Neuron (in vitro differentiated cells): ENCODE results near the gene ITGA6.
A peak's percentile ranks its signal among the peaks of the same experiment; 100 is the strongest.

Experiments
- H2AFZ ChIP-seq: one replicate; pipeline ENCODE4 v1.6.1; 2013; ENCODE audit warnings: low read depth, mild to moderate bottlenecking, inconsistent platforms, low read length, moderate library complexity
- H3K27me3 ChIP-seq: one replicate; pipeline ENCODE4 v1.6.1; 2013; ENCODE audit warnings: low read length; ENCODE audit not compliant: insufficient read depth
- H3K36me3 ChIP-seq: one replicate; pipeline ENCODE4 v1.6.1; 2013; ENCODE audit warnings: low read length; ENCODE audit not compliant: insufficient read depth
- H3K4me1 ChIP-seq: one replicate; pipeline ENCODE4 v1.6.1; 2013; ENCODE audit warnings: low read length; ENCODE audit not compliant: insufficient read depth
- H3K4me3 ChIP-seq: 2 replicates; pipeline ENCODE4 v1.5.1; 2013; ENCODE audit warnings: mild to moderate bottlenecking, low read length, moderate library complexity
- H3K9me3 ChIP-seq: one replicate; pipeline ENCODE4 v1.6.1; 2013; ENCODE audit warnings: low read length

The ITGA6 gene

DNA sequence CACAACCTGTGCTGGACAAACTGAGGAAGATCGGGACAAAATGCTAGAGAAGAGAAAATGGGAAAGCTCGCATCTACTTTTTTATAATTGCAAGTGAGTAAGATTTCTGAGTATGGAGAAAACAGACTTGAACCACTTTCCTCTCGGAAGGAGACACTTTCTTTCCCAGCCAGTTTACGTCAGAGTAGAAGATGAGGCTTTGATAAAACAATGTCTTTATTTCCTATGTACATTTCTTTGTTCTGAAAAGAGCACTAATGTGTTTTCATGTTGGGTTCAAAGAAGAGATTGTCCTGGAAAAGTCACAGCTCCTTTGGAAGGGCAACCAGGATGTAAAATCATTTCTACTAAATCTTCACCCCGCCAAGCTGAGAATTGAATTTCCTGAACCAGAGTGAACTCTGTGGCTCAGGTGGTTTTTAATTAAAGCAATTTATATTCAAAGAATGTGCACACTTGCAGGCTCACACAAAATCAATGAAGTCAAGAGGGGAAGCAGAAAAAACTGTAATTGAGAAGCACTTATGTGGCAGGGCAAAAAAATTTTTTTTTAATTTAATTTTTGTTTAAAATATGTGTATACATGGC is 23.4 kb upstream of the ITGA6 start:
- Histone ChIP-seq H3K9me3 (no peaks in the 10 kb centered on the region), H3K4me1 (peaks cover 13% of the 10 kb centered on the region), H2AFZ (no peak overlapping the region), H3K4me3 (no peak overlapping the region), H3K27me3 (no peaks in the 10 kb centered on the region), H3K36me3 (no peaks in the 10 kb centered on the region)

DNA sequence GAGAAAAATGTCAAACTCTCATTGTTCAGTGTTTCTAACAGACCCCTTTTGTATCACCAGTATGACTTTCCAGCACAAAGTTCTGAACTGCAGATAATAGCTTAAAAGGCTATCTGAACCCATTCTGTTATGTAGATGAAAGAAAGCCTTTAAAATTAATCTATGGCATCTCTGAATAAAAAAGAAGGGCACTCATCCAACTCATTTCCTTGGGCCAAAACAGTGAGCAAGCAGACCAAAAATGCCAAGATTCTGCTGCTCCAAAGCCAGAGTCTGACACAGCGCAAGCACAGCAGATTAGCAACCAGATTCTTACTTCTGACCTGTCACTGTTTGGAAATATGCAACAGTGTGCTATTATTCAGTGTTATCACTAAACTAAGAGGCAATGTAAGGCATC is 22.6 kb upstream of the ITGA6 start:
- Histone ChIP-seq H3K4me3 (no peak overlapping the region), H3K9me3 (no peaks in the 10 kb centered on the region), H2AFZ (no peak overlapping the region), H3K4me1 (peaks cover 13% of the 10 kb centered on the region), H3K36me3 (no peaks in the 10 kb centered on the region), H3K27me3 (no peaks in the 10 kb centered on the region)

- Histone ChIP-seq H3K4me3 (no peak overlapping the region), H3K36me3 (no peaks in the 10 kb centered on the region), H3K27me3 (no peaks in the 10 kb centered on the region), H3K9me3 (no peaks in the 10 kb centered on the region), H2AFZ (no peak overlapping the region), H3K4me1 (peaks cover 13% of the 10 kb centered on the region)
Observed at GRCh38 chr2:172405673-172406072, 21.7 kb upstream of the ITGA6 start.

DNA sequence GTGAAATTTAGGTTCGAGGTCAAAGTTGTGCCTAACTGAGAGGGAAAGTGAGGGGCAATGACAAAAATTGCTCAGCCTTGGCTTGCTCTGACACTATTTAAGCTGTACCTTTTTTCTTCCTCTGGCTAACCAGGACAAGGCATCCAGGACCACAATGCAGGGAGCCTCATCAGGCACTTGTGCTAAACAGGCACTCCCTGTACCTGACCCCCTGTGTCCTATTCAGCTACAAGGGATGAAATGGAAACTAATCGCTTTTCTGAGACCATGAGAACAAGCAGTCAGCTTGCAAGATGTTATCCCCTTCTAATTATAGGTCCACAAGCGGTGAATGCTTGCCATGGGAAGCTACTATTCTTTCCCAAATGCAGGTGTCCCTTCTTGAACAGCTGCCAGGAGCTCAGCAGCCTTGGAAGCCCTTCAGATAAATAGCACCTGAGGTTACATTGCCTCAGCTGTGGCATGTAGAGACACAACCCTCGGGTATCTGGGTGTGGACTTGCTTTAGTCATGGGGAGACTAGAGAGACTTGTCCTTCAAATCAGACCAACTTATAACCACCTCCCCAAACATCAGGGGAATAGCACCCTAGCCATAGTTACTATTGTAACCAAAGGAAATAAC is 19.1 kb upstream of the ITGA6 start:
- Histone ChIP-seq H2AFZ (no peak overlapping the region), H3K4me3 (no peak overlapping the region), H3K36me3 (no peaks in the 10 kb centered on the region), H3K27me3 (no peaks in the 10 kb centered on the region), H3K9me3 (no peaks in the 10 kb centered on the region), H3K4me1 (peaks cover 13% of the 10 kb centered on the region)

DNA sequence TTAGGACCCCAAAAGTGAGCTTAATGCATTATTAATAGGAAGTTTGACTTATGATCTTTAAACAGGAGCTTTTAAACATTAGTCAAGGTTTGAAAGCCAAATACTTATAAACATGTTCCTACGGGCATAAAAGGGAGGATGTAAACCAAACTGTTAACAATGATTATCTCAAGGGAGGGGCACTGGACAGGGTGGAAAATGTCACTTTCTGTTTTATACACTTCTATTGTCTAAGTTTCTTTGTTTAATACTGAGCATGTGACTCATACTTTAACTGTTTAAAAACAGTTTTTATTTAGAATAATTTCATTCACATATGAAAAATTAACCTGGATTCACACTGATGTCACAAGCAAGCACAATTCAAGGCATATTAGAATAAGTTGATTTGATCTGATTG is 18.3 kb upstream of the ITGA6 start:
- Histone ChIP-seq H3K36me3 (no peaks in the 10 kb centered on the region), H3K4me3 (no peak overlapping the region), H3K27me3 (no peaks in the 10 kb centered on the region), H3K4me1 (peaks cover 10% of the 10 kb centered on the region), H2AFZ (no peak overlapping the region), H3K9me3 (no peaks in the 10 kb centered on the region)

GRCh38 chr2:172412984-172413492 is 14.3 kb upstream of the ITGA6 start:
- H3K27me3 ChIP-seq, result no peaks in the 10 kb centered on the region
- no peak overlapping the region for H3K4me3 ChIP-seq
- H3K4me1 ChIP-seq, result peaks cover 3% of the 10 kb centered on the region
- H3K36me3 ChIP-seq, result no peaks in the 10 kb centered on the region
- H3K9me3 ChIP-seq, result no peaks in the 10 kb centered on the region
- no peak overlapping the region for H2AFZ ChIP-seq

DNA sequence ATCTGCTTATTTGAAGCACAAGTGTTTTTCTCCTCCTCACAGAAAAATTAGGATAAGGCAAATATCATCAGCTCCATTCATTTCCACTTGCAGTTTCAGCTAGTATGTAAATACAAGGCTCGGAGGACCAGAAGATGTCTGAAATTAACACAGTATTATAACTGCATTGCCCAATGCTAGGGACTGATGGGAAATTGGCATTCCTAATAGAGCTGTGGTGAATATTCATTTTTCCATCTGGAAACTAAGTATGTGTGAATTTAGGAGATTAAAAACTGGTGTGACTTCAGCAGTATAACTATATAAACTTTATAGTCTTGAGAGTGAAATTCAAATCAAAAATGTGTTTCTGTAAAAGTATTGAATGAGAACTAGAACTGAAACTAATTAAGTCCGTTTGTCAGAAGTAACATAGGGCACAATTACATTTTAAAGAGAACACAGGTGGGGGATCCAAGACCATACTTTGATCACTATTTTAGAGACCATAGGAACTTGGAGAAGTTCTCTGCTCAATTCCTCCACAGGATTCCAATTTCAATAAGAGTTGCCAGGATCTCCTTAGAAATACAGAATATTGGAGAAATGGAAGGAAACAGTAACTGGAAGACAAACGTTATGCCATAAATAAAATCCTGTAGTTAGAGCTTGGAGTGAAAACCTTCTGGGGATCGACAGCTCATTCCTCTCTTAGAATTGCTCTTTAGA is 12.1 kb upstream of the ITGA6 start:
- H3K4me1 ChIP-seq, result peaks cover 3% of the 10 kb centered on the region

DNA sequence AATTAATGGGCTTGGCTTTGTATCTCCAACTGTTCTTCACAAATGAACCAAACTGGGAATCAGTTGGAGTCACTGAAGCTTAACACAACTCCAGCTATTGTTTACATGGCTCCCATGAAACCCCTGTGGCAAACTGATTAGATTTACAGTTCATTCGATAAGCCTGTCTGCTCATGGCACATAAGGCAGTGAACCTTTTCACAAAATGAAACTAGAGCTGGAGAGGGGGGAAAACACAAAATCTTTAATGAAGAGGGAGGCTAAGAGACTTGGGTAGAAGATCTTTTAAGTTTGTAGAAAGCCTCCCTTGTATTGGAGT is 11.6 kb upstream of the ITGA6 start:
- Histone ChIP-seq H3K4me1 (peaks cover 3% of the 10 kb centered on the region), H3K9me3 (no peaks in the 10 kb centered on the region), H2AFZ (no peak overlapping the region), H3K36me3 (no peaks in the 10 kb centered on the region), H3K27me3 (no peaks in the 10 kb centered on the region), H3K4me3 (no peak overlapping the region)

More for the DNA sequence above, 12.1 kb upstream of the ITGA6 start:
- H3K4me3 ChIP-seq, result no peak overlapping the region
- H2AFZ ChIP-seq, result no peak overlapping the region
- H3K9me3 ChIP-seq, result no peaks in the 10 kb centered on the region
- H3K36me3 ChIP-seq, result no peaks in the 10 kb centered on the region
- no peaks in the 10 kb centered on the region for H3K27me3 ChIP-seq

- no peaks in the 10 kb centered on the region for H3K36me3 ChIP-seq
- H3K4me1 ChIP-seq, result peaks cover 3% of the 10 kb centered on the region
- no peak overlapping the region for H2AFZ ChIP-seq
- no peaks in the 10 kb centered on the region for H3K9me3 ChIP-seq
- H3K27me3 ChIP-seq, result no peaks in the 10 kb centered on the region
- H3K4me3 ChIP-seq, result no peak overlapping the region
Observed at GRCh38 chr2:172416447-172417058, 10.8 kb upstream of the ITGA6 start.

DNA sequence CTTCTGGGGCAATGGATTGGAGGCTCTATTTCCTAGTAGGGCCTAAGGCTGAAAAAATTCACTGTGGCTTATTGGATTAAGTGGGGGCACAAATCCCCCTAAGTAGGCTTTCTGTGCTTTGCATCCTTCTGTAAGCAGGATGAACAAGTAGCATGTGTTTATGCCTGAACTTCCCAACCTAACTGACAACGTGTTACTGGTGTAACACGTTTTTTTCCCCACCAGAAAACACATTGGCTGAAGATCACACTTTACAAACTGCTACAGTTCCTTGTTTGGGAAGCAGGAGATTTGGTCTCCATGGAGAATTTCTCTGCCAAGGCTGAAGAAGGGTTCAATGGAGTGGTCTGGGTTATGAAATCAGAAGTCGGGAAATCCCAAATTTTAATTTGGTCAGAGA is 7.2 kb upstream of the ITGA6 start:
- H3K36me3 ChIP-seq, result no peaks in the 10 kb centered on the region
- peaks cover under 1% of the 10 kb centered on the region for H3K27me3 ChIP-seq
- H2AFZ ChIP-seq, result no peak overlapping the region
- H3K9me3 ChIP-seq, result no peaks in the 10 kb centered on the region
- peaks cover 3% of the 10 kb centered on the region for H3K4me1 ChIP-seq
- no peak overlapping the region for H3K4me3 ChIP-seq

GRCh38 chr2:172423160-172423559 is 4.2 kb upstream of the ITGA6 start:
- H3K9me3 ChIP-seq, result no peaks in the 10 kb centered on the region
- H3K4me1 ChIP-seq, result peaks cover 4% of the 10 kb centered on the region
- H3K36me3 ChIP-seq, result no peaks in the 10 kb centered on the region
- H3K27me3 ChIP-seq, result peaks cover 11% of the 10 kb centered on the region
- no peak overlapping the region for H2AFZ ChIP-seq
- no peak overlapping the region for H3K4me3 ChIP-seq

GRCh38 chr2:172425336-172425735 is 2.0 kb upstream of the ITGA6 start:
- Histone ChIP-seq H3K4me3 (no peak overlapping the region), H3K4me1 (peaks cover 16% of the 10 kb centered on the region), H3K27me3 (peaks cover 11% of the 10 kb centered on the region), H3K9me3 (no peaks in the 10 kb centered on the region), H2AFZ (no peak overlapping the region), H3K36me3 (no peaks in the 10 kb centered on the region)

GRCh38 chr2:172426635-172427255 is 641 bp upstream of the ITGA6 start:
- peaks cover 11% of the 10 kb centered on the region for H3K27me3 ChIP-seq
- H3K9me3 ChIP-seq, result no peaks in the 10 kb centered on the region
- peak overlapping the region; percentile 91 for H2AFZ ChIP-seq
- no peaks in the 10 kb centered on the region for H3K36me3 ChIP-seq
- peaks cover 16% of the 10 kb centered on the region for H3K4me1 ChIP-seq
- peak overlapping the region; percentile 64 for H3K4me3 ChIP-seq
